Sigmoid colon (tissue), 7 donors: Measurements from ENCODE around the gene ZSWIM6. TPM values are rescaled to one million over a fixed set of nuclear protein-coding genes. Genes with fewer than 3 reads are reported as not detected.

Experiments used
- DNase-seq: peaks from one replicate; pipeline ENCODE4 v3.0.0-alpha.2; 2019
- H3K27ac ChIP-seq, 4 donors: fragments of 200-600 bp; sonication (generic); one replicate each; pipeline ENCODE4 v1.5.1; 2016 to 2019; ENCODE audit warnings: mild to moderate bottlenecking in 1 of 4
- H3K27me3 ChIP-seq, 3 donors: fragments of 200-600 bp; sonication (generic); one replicate each; pipeline ENCODE4 v1.5.1; 2019; ENCODE audit warnings: mild to moderate bottlenecking in 1 of 3
- H3K36me3 ChIP-seq, 4 donors: fragments of 200-600 bp; sonication (generic); one replicate each; pipeline ENCODE4 v1.5.1; 2016 to 2019
- H3K4me1 ChIP-seq, 4 donors: fragments of 200-600 bp; sonication (generic); one replicate each; pipeline ENCODE4 v1.5.1; 2017 to 2019
- H3K4me3 ChIP-seq, 4 donors: fragments of 200-600 bp; sonication (generic); one replicate each; pipeline ENCODE4 v1.5.1; 2017 to 2019; ENCODE audit warnings: mild to moderate bottlenecking in 2 of 4, moderate library complexity in 1 of 4
- H3K9me3 ChIP-seq, 4 donors: fragments of 200-600 bp in 3 of 4; sonication (generic) in 3 of 4; one replicate each; pipeline versions ENCODE4 v1.5.1 to v1.6.1; 2013 to 2019
- CTCF ChIP-seq, 4 experiments: fragments of 450-650 bp in 3 of 4; fragments of 200-600 bp in 1 of 4; IDR thresholded peaks; one replicate each; pipeline ENCODE4 v1.5.1; 2016 to 2019; ENCODE audit warnings: antibody characterized with exemption in 4 of 4, mild to moderate bottlenecking in 3 of 4, moderate library complexity in 2 of 4
- EP300 ChIP-seq, 4 donors: sonication (generic); formaldehyde crosslinking; IDR thresholded peaks; one replicate each; pipeline ENCODE4 v1.6.1; 2017; ENCODE audit warnings: antibody characterized with exemption in 4 of 4
- POLR2A ChIP-seq, 2 donors: fragments of 450-650 bp; IDR thresholded peaks; one replicate each; pipeline ENCODE4 v1.6.1; 2016; ENCODE audit warnings: antibody characterized with exemption in 2 of 2, mild to moderate bottlenecking in 2 of 2, moderate library complexity in 2 of 2
- POLR2AphosphoS5 ChIP-seq, 4 donors: sonication (generic); formaldehyde crosslinking; IDR thresholded peaks; one replicate each; pipeline ENCODE4 v1.6.1; 2017; ENCODE audit warnings: antibody characterized with exemption in 4 of 4
- WGBS, 2 donors: extraction: QIAGEN DNeasy Blood & Tissue Kit; methylation state at CpG; one replicate each; pipeline ENCODE4 v1.1.7; 2013; 5-methylcytosine and 5-hydroxymethylcytosine counted together
- intact Hi-C: fragments of 100-400 bp; cut with DNase I; formaldehyde crosslinking; loops from one replicate; pipeline ENCODE4 v1.15.1; 2023
- polyA plus RNA-seq, 3 donors: library from polyadenylated mRNA; stranded (reverse); fragments of 200-250 nt; gene quantifications; one replicate each; pipeline ENCODE4 v1.2.3, GENCODE V29; 2013
- total RNA-seq, 4 donors: library from RNA; depleted of rRNA; stranded (reverse); fragments of >200 nt; gene quantifications; one replicate each; pipeline ENCODE4 v1.1.0, GENCODE V29; 2016
- donor health status: healthy with polysubstance abuse.
- donor health status: Bipolar disorder and iron deficiency.
- donor health status: healthy.

Gene ZSWIM6
- total and polyA plus RNA-seq, 7 donors = 4.2 to 17.7 (median 11.3) TPM

DNA sequence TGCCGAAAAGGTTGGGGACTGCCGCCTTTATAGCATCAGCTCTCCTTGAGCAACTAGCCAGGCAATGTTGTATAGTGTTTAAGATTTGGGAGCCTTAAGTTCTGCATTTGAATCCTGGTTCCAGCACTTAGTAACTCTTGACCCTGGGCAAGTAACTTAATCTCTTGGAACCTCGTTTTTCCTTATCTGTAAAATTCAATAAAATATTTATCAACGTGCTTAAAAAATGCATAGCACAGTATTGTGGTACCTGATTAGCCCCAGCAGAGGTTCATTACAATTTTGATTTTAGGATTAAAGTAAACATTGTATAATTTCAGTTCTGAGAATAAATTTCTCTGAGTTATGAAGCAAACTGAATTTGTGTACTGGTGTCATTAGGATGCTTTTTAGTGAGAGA lies 66.4 kb downstream of the ZSWIM6 start:
- 72 to 88% methylated on average over 4 of the region's 4 CpGs for whole genome bisulfite sequencing, 2 donors
- intact Hi-C loops = no loop called here
- Histone ChIP-seq H3K4me3 (no peak overlapping the region), H3K27ac (no peak overlapping the region), H3K9me3 (no peaks in the 10 kb centered on the region), H3K4me1 (peaks cover 0 to 58% (median 32%) of the 10 kb centered on the region in 4 donors), H3K36me3 (no peaks in the 10 kb centered on the region), H3K27me3 (no peaks in the 10 kb centered on the region)
- no peak for TF ChIP-seq CTCF (IDR thresholded peaks at IDR 0.05)
- no peak for TF ChIP-seq POLR2A (IDR thresholded peaks at IDR 0.05)
- TF ChIP-seq POLR2AphosphoS5 (IDR thresholded peaks at IDR 0.05) = no peak
- TF ChIP-seq EP300 (IDR thresholded peaks at IDR 0.05) = no peak
- no peak for DNase-seq

DNA sequence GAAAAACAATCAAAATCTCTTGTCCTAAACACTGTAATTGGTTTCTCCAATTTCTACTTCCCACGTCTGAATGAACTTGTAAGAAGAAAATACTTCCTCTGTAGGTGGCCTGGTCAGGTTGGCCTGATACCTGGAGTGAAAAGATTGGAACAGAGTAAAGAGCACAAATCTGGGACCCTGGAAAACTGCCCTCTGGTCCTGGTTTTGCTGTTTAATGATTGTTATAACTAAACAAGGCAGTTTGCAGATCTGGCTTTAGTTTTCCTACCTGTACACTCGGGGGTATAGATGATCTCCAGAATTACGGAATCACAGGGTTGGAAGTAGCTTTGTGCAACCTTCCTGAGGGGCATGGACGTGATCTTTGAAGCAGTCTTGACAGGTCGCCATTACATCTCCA lies 67.6 kb downstream of the ZSWIM6 start:
- 90 to 93% methylated on average over 5 of the region's 5 CpGs for WGBS, 2 donors
- Histone ChIP-seq H3K27ac (no peak overlapping the region), H3K4me3 (no peak overlapping the region), H3K27me3 (no peaks in the 10 kb centered on the region), H3K4me1 (peaks cover 0 to 51% (median 28%) of the 10 kb centered on the region in 4 donors), H3K36me3 (no peaks in the 10 kb centered on the region), H3K9me3 (no peaks in the 10 kb centered on the region)
- no peak for DNase-seq
- TF ChIP-seq EP300 (IDR thresholded peaks at IDR 0.05) (no peak), CTCF (IDR thresholded peaks at IDR 0.05) (no peak), POLR2A (IDR thresholded peaks at IDR 0.05) (no peak), POLR2AphosphoS5 (IDR thresholded peaks at IDR 0.05) (no peak)
- intact Hi-C loops = no loop called here

- Histone ChIP-seq H3K27ac (peak overlapping the region in 1 of 4 donors; percentile 51), H3K9me3 (no peaks in the 10 kb centered on the region), H3K4me1 (peaks cover 0 to 67% (median 31%) of the 10 kb centered on the region in 4 donors), H3K36me3 (no peaks in the 10 kb centered on the region), H3K27me3 (no peaks in the 10 kb centered on the region), H3K4me3 (no peak overlapping the region)
- no peak for DNase-seq
- TF ChIP-seq POLR2A (IDR thresholded peaks at IDR 0.05) = no peak
- TF ChIP-seq CTCF (IDR thresholded peaks at IDR 0.05) = no peak
- no peak for TF ChIP-seq EP300 (IDR thresholded peaks at IDR 0.05)
- intact Hi-C loops = no loop called here
Measured at GRCh38 chr5:61401726-61402125, 69.7 kb downstream of the ZSWIM6 start.

- Histone ChIP-seq H3K27me3 (no peaks in the 10 kb centered on the region), H3K27ac (peak overlapping the region in 1 of 4 donors; percentile 51), H3K4me1 (peaks cover 0 to 62% (median 32%) of the 10 kb centered on the region in 4 donors), H3K36me3 (no peaks in the 10 kb centered on the region), H3K4me3 (no peak overlapping the region), H3K9me3 (no peaks in the 10 kb centered on the region)
- no peak for DNase-seq
- TF ChIP-seq POLR2A (IDR thresholded peaks at IDR 0.05) (no peak), EP300 (IDR thresholded peaks at IDR 0.05) (no peak), CTCF (IDR thresholded peaks at IDR 0.05) (no peak), POLR2AphosphoS5 (IDR thresholded peaks at IDR 0.05) (no peak)
- intact Hi-C loops = no loop called here
Measured at GRCh38 chr5:61402244-61402823, 70.3 kb downstream of the ZSWIM6 start.
